GM19328 (cell line): Measurements from ENCODE around the gene HOXB4.

ENCODE experiments used
- ATAC-seq: cut with Tn5 transposase; IDR thresholded peaks from one replicate; pipeline ENCODE4 v1.9.1; 2021; ENCODE audit warnings: mild to moderate bottlenecking, moderate library complexity; ENCODE audit not compliant: unreplicated experiment

Gene HOXB4

DNA sequence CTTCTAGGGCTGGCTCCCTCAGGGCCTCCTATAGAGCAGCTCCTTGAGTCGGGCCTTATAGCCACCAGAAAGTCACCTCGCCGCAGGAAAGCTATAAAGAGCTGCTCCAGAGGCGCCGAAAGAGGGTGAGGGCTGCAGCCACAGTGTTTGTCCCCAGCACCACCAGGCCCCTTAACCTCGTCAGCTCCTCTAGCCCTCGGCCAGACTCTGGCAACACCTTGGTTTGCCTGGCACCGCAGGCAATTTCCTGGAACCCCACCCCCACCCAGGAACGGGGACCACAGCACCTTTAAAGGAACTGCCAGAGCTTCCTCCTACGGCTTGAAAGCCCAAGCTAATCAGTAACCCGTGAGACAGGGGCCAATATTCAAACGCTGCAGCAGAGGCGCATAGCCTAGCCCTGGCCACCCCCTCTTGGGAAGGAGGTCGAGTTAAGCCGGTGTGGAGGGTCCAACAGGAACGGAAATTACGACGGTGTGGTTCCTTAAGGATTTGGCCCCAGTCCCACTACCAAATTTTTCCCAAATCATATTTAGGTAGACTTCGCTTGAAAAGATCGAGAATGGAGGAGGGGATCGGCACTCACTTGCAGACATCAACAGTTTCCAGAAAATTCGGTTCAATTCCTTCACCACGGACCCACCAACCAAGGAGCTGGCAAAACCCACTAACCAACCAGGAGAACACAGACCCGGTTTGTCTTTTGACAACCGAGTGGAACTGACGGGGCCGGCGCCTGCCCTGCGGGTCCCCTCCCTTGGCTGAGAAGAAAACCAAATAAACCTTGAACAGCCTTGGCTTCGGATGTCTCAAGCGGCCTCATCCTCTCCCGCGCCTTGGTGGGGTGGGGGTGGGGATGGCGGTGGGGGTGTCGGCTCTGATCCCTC lies 23.6 kb upstream of the HOXB4 start:
- ATAC-seq = no peak

DNA sequence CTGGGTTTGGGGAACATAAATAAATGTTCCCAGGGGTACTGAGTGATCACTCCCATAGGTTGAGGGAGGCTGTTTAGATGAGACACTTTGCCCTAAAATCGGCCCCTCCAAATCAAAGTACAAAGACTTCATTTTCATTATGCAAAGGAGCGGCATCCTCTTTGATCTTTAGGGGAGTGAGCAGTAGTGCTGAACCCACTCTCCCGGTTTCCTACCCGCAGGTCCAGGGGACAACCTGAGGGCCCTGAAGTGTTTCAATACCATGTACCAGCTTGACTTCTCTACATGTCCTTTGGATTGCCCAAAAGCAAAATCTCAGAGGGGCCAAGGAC lies 23.0 kb upstream of the HOXB4 start:
- ATAC-seq = no peak

DNA sequence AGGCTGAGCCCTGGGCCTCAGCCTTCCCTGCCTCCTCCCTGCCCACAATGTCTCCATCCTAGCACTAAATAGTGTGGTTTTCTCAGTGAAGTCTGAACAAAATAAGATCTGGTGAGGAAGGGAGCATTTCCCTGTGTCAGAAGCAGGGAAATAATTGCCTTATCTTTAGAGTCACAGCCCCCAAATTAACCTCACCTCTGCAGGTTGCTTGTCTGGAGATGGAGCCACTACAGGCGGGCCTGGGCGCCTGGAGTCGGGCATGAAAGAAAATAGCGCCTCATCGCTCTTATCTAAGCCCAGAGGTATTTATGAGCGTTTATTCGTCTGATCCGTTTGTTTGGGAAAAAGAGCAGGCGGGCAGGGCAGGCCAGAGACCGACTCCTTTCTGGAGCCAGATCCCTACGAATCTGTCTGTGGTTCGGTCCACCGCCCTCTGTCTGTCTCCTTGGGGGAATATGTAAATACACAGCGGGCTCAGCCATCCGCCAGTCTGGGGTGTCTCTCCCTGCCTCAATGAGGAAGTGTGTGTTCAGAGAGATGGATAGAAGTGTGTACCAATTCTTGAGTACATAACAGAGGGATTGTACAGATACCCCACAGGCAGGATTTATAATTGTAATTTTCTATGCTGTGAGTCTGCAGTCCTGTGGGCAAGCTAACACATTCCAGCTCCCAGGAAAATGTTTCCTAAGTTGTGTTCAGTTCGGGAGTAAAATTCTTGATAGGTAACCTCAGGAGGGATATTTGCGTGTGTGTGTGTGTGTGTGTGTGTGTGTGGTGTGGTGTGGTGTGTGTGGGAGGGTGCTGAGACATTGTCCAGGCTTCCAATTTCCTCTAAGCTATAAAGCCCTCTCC lies 22.3 kb upstream of the HOXB4 start:
- no peak for ATAC-seq

DNA sequence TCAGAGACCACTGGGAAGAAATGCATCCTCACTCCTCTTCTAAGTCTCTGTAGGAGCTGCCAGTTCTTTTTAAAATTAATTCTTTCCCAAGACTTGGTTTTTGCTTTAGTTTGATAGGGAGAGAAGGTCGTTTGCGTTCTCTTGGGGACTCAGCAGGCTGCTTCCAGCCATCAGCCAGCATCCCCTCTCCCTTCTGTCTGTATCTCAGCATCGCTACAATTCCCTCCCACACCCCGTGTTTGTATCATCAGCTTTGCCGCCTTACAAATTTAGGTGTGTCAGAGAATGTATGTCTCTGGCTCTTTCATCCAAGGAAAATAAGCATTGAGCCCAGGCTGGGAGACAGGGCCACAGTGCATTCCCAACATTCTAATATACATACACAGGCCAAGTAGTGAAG lies 21.2 kb upstream of the HOXB4 start:
- ATAC-seq = no peak

DNA sequence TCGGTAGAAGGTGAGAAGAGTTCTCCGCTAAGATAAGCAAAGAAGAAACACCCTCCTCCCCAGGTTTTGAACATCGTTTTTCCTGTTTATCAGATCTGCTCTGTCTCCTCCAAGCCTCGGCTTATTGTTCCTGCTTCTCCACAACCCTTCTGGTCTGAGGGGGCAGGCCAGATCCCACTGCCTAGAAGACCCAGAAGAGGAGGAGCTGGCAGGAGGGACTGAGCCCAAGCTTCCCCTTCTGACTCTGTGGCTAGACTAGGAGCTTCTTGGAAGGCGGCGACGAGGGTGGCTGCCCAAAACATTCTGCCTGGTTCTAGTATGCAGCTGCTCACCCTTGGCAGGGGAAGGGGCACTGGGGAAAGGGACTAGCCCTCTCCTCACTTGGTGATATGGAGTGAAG lies 20.6 kb upstream of the HOXB4 start:
- no peak for ATAC-seq

DNA sequence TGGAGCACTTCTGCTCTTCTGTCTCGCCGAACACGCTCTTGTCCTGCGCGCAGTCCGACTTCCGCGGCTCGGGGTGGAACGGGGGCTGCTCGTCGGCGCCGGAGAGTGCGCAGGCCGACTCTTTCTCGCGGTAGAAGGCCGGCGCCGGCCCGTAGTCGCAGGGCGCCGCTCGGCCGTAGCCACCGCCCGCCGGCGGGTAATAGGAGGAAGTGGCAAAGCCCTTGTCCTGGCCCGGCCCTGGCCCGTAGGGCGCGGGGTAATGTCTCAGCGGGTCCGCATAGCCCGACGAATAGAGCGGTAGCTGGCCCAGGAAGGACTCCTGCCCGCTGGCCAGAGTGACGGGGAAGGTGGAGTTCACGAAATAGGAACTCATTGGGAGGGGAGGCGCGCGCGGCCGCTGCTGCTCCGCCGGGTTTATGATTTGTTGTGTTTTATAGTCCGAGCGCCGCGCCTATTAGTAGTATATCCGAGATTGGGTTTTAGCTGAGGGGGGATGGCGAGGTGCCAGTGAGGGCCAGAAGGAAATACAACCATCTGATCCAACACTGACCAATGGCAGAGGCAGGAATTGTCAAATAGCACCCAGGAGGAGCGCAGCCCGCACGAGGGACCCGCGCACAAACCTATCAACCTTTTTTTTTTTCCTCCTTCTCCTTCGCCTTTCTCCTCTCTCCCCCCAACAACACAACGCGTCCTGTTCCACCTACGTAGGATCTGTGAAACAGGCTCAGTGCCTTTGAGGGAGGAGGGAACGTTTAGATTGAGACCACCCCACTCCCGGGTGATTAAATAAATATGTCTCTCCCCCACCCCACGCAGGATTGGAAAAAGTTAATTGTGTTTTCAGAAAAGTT lies 19.9 kb upstream of the HOXB4 start:
- no peak for ATAC-seq

DNA sequence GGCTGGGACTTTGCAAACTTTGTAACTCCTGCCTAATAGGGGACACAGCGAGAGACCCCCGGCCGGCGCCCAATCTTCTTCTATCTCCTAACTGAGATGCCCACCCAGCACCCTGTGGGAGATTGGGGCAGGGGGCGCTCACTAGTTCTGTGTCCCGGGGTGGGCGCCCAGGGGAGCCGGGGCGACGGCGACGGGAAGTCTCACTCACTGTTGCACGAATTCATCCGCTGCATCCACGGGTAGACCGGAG lies 19.3 kb upstream of the HOXB4 start:
- no peak for ATAC-seq

DNA sequence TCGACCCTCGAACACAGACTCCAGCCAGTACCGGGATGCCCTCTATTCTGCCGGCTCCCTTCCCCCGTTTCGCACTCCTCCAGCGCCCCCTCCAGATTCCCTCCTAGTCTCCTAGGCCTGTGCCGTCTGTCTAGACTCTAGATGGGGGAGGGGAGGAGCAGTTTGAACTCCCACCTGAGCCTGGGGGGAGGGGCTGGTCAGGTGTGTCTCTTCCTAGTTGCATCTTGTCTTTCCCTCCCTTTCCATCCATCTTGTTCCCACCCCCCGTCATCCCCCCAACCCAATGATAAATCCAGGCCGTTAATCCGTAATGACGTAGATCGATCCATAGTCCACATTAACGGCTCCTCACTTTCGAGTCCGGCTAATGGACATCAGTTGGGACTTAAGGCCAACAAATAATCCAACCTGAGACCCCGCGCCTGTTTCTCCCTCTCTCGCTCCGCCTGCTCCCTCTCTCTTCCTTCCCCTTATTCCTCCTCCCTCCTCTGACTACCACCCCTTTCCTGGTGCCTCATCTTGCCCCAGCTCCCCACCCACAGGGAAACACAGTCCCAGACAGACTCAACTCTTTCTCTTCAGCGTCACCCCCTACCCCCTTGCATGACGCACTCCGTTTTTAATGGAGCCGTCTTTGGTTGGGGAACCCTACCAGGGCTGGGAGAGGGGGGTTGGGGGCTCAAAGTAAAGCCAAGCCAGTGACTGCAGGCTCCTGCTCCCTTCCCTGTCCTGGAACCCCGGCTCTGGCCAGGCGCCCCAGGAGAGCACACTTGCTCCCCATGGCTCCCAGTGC lies 18.8 kb upstream of the HOXB4 start:
- ATAC-seq = no peak

DNA sequence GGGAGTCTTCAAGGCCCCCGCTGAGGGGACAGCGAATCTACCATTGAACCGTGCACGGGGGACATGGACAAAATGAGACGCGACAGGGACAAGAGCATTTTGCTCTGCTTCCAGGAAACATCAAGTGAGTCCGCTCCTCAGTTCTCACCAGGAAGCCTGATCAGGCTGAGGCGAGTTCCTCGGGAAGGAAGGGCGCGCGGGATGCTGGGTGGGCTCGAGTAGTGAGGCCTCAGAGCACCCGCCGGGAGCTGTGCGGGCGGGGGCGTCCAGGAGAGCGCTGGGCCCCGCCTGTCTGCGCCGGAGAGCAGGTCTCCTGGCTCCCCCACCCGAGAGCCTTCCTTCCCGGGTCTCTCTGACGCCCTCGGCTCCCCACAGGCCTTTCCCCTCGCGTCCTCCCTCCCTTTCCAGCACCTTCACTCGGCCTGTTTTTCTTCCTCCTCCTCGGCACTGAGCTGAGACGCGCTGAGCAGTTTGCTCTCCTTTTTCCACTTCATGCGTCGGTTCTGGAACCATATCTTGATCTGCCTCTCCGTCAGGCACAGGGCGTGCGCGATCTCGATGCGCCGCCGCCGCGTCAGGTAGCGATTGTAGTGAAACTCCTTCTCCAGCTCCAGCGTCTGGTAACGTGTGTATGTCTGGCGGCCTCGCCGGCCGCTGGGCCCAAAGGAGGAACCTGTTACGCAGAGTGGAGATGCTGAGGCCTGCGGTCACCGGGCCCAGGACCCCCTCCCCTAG lies 18.0 kb upstream of the HOXB4 start:
- ATAC-seq = no peak

DNA sequence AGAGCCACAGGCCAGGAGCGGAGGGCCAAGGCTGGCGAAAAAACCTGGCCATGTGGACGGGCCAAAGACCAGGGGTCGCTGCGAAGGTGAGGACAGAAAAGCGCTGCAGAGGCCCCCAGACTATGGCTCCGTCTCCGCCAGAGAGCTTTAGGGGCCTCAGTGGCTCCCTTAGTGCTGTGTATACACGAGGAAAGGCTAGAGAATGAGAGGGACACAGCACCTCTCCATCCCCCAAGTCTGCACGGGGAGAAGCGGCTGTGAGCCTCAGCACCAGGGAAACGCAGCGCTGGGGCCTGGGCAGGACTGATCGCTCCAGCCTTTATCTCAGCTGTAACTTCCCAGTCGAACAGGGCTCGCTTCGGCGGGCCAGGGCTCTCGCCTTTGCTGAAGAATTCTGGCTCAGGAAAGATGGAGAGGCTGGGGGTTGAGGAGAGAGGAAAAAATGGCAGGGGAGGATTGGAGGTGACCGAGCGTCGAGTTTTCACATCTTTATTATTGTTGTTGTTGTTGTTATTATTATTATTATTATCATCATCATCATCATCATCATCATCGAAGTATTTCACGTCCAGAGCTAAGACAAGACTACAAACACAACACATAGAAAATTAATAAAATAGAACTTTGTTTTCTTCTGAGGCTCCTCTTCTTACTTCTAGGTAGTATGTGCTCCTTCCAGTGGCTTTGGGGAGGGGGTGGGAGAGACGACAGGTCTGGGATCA lies 17.3 kb upstream of the HOXB4 start:
- no peak for ATAC-seq

DNA sequence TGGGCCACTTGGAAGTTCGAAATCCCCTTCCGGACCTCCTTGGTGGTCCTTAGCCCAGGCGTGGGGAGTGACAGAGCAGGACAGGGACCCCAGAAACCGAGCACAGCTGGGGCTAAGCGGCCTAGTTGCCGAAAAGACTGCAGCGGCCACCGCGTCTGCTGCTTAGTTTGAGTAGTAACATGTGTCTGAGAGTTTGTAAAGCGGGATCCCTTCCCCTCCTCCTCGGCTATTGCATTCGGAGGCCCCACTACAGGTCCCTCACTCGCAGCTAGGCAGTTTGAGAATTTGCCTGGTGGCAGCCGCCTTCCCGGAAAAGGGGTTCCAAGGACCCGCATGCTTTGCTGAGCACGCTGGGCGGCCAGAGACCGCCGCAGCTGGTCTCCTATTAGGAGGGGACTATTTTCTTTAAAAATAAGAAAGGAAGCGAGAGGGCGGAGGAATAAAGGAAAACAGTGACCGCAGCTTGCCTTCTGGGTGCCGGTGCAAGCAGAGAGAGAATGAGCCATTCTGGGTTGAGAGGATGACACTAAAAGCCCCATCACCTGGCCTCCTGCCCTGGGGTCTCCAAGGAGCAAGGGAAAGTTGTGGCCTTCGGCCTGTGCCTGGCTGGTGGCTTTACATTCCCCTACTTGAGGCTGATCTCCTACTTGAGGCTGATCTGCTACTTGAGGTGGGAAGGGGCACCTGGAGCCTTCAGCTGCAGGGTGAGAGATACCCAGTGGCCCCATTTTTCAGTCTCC lies 16.6 kb upstream of the HOXB4 start:
- ATAC-seq = no peak

DNA sequence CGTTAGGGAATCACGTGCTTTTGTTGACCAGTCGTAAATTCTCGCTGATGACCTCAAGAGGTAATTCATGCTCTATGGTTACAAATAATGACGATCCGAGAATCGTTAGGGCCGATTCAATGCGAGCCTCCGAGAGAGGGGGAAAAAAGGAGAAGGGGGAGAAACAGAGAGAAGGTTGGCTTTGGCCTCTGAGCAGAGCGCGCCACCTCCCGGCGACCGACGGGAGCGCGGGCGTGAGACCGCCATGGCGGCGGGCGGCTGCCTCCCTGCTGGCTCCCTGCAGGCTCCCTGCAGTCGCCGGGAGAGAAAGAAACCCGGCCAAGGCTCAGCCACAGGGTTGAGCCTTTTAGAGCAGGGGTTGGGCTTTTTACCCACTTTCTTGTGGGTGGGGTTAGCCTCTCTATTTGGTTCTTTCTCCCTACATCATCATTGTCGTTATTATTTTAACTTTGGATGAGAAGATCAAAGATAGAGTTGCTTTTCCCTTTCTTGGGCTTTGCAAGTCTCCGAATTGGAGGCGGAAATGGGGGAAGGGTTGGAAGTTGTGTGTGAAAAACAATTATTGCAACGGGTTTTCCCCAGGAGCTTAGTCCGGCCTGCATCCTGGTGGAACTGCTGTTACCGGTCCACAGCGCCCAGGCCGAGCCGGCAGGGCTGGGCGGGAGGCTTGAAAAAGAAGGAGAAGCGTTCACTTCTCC lies 15.8 kb upstream of the HOXB4 start:
- no peak for ATAC-seq

DNA sequence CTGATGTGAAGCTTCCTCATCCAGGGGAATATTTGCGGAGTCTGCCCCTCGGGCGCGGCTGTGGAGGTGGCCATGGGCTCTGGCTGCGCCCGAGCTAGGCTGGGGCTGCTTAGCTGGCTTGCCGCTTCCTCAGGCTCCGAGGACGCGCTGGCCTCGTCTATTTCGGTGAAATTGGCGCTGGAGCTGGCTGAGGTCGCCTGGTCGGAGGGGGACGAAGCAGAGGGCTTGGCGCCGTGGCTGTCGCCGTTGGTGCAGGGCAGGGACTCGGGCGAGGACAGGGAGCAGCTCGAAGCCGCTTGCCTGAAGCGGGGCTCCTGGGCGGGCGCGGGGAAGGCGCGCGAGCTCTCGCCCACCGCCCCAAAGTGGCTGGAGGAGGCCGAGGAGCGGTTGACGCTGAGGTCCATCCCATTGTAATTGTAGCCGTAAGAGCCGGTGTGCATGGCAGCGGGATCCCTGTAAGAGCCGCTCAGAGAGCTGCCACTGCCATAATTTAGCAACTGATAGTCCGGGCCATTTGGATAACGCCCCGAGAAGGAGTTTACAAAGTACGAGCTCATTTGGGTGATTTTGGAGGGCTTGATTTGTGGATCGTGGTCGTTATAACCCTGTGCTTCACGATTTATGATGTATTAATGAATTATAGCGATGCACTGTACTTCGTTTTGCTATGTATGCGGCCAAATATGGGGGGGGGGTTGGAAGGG lies 15.1 kb upstream of the HOXB4 start, which contains the start of gene HOXB5:
Gene HOXB5, minus strand, starts transcription at position 654 of the 704 bp plus-strand sequence. Its CDS starts 97 bp downstream, at position 557.
- no peak for ATAC-seq

DNA sequence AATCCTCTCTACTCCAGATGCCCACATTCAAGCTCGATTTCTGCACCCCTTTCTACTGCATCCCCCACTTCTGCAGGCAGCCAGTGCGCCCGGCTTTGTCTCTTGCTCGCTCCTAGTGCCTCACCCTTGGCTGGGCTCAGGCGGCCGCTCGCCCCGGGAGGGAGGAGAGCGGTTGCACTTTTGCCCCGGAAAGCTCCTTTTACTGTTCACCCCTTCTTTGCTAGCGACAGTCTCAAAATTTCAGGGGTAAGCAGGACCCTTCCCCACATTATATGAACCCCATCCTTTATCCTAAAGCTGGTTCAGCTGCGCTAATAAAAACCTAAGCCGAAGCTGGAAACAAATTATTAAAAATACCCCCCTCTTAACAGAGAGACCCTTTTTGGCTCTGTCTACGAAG lies 14.4 kb upstream of the HOXB4 start:
- ATAC-seq = no peak

DNA sequence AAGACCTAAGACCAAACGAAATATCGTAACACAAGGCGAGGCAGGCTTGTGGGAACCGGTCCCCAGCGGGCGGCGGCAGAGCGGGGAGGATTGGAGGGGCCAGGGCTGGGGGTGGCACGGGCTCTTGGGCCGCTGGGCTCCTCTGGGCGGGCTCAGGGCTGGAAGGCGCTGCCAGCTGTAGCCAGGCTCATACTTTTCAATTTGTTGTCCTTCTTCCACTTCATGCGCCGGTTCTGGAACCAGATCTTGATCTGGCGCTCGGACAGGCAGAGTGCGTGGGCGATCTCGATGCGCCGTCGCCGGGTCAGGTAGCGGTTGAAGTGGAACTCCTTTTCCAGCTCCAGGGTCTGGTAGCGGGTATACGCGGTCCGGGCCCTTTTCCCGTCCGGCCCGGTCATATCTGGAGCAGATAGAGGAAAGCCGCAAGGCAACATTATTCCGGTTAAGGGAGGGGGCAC lies 13.9 kb upstream of the HOXB4 start:
- no peak for ATAC-seq

DNA sequence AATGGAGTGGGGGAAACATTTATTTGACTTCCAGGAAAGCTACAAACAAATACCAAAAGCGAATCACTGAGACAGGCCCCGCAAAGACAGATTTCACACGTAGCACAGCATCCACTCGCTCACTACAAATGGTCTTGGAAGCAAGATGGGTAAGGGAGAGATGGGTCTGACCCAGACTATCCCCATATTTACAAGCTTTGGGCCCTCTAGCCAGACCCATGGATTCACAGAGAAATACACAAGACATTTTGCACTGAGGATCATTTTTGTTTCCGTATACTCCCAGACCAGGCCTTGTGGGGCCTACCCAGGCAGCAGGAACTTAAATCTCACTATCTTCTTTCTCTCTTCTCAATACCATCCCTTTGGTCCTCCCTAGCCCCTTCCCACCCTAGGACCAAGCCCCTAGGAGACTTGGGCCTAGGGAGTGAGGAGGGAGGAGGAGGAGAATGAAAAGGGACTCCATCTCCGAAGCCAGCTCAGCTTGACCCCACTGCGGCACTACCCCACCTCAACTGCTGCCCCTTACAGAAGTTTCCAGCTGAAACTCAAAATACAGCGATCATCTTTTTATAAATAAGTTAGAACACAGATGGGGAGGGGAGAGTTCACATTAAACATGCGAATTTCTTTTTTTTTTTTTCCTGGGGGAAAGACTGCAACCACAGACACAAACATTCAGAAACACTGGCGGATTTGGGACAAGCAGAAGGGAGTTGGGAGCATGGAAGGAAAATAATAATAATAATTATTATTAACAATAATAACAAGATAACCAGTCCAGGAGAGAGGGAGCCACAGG lies 13.3 kb upstream of the HOXB4 start:
- ATAC-seq = no peak
